HCT116 (cell line): ENCODE data around the gene PAIP1. TPM values are rescaled to one million over a fixed set of nuclear protein-coding genes. Genes with fewer than 3 reads are reported as not detected.

Source experiments
- ATAC-seq: fragments of 200-7000 bp; cut with Tn5 transposase; 2 replicates; pipeline ENCODE4 v1.9.1; 2020; ENCODE audit warnings: mild to moderate bottlenecking, moderate library complexity
- BruUV-seq: library from RNA; stranded (reverse); fragments of 400-500 nt; replicated peaks from 2 replicates; lab custom pipeline; 2021; lab: Mats Ljungman, UMichigan
- CTCF ChIA-PET: fragments of 300-600 bp; sonication (Branson Sonifier 250); formaldehyde crosslinking; loops from one replicate; lab custom pipeline; 2021; ENCODE audit warnings: antibody characterized with exemption; lab: Charles Lee
- POLR2A ChIA-PET: fragments of 300-600, 350-600 bp; sonication (Branson Sonifier 250); formaldehyde crosslinking; loops from one replicate; lab custom pipeline; 2021; ENCODE audit warnings: antibody characterized with exemption; lab: Charles Lee
- RAD21 ChIA-PET, 2 experiments: fragments of 300-600 bp; sonication (Branson Sonifier 250); formaldehyde crosslinking; loops; one replicate each; lab custom pipeline; 2023; ENCODE audit warnings: low total read pairs in 2 of 2; ENCODE audit not compliant: uncharacterized antibody in 2 of 2, unreplicated experiment in 2 of 2, low non-redundant PET in 1 of 2; lab: Charles Lee
- DNase-seq: peaks from one replicate; pipeline ENCODE4 v3.0.0-alpha.2; 2010; ENCODE audit warnings: low read depth, low spot score
- H2AFZ ChIP-seq: fragments of 200-600 bp; shearing (Covaris generic), sonication (generic); 2 replicates; pipeline ENCODE4 v1.6.1; 2017; ENCODE audit warnings: low read depth, mixed run types, mixed read lengths, antibody characterized with exemption, low read length; ENCODE audit not compliant: poor library complexity, severe bottlenecking
- H3K27ac ChIP-seq: 2 replicates; pipeline ENCODE4 v1.5.1; 2012; ENCODE audit warnings: low read depth, low read length
- H3K27me3 ChIP-seq: fragments of 200-600 bp; sonication (generic); 2 replicates; pipeline ENCODE4 v1.6.1; 2016; ENCODE audit warnings: mixed run types, low read length, mixed read lengths; ENCODE audit not compliant: insufficient read depth
- H3K36me3 ChIP-seq, 2 experiments: fragments of 200-500 bp in 1 of 2; fragments of 200-600 bp in 1 of 2; sonication (Bioruptor generic) in 1 of 2; sonication (generic) in 1 of 2; 2 replicates each; pipeline versions ENCODE4 v1.5.1 to v1.6.1; 2014 to 2016; ENCODE audit warnings: low read length in 2 of 2, inconsistent platforms in 1 of 2, mixed read lengths in 1 of 2, mixed run types in 1 of 2; ENCODE audit not compliant: insufficient read depth in 2 of 2, control insufficient read depth in 1 of 2
- H3K4me1 ChIP-seq, 2 experiments: fragments of 200-600 bp in 1 of 2; sonication (generic) in 1 of 2; 2 replicates each; pipeline versions ENCODE4 v1.5.1 to v1.6.1; 2012 to 2017; ENCODE audit warnings: low read length in 2 of 2, inconsistent platforms in 1 of 2, mild to moderate bottlenecking in 1 of 2, mixed read lengths in 1 of 2, mixed run types in 1 of 2, moderate library complexity in 1 of 2; ENCODE audit not compliant: insufficient read depth in 2 of 2, control insufficient read depth in 1 of 2
- H3K4me2 ChIP-seq: fragments of 200-600 bp; sonication (generic); 2 replicates; pipeline ENCODE4 v1.6.1; 2017; ENCODE audit warnings: mixed run types, low read length, mixed read lengths
- H3K4me3 ChIP-seq, 2 experiments: fragments of 200-600 bp in 1 of 2; sonication (generic) in 1 of 2; replicated peaks in 1 of 2; 2 replicates each; pipeline ENCODE4 v1.5.1; 2011 to 2016; ENCODE audit warnings: low read length in 2 of 2, control low read depth in 1 of 2, low read depth in 1 of 2, mild to moderate bottlenecking in 1 of 2, mixed read lengths in 1 of 2, mixed run types in 1 of 2
- H3K79me2 ChIP-seq: fragments of 200-600 bp; sonication (generic); 2 replicates; pipeline ENCODE4 v1.6.1; 2017; ENCODE audit warnings: mild to moderate bottlenecking, mixed run types, low read length, moderate library complexity, mixed read lengths; ENCODE audit not compliant: insufficient read depth
- H3K9ac ChIP-seq: fragments of 200-600 bp; sonication (generic); 2 replicates; pipeline ENCODE4 v1.6.1; 2016; ENCODE audit warnings: low read length, mixed read lengths
- H3K9me2 ChIP-seq: fragments of 200-600 bp; sonication (generic), shearing (Covaris generic); 2 replicates; pipeline ENCODE4 v1.6.1; 2017; ENCODE audit warnings: mixed run types, mild to moderate bottlenecking, moderate library complexity; ENCODE audit not compliant: insufficient read depth
- H3K9me3 ChIP-seq, 2 experiments: fragments of 200-500 bp in 1 of 2; fragments of 200-600 bp in 1 of 2; sonication (Bioruptor generic) in 1 of 2; sonication (generic) in 1 of 2; 2 replicates each; pipeline ENCODE4 v1.6.1; 2014 to 2017; ENCODE audit warnings: low read length in 2 of 2, mixed read lengths in 2 of 2, inconsistent platforms in 1 of 2, low read depth in 1 of 2, mild to moderate bottlenecking in 1 of 2, mixed run types in 1 of 2, moderate library complexity in 1 of 2; ENCODE audit not compliant: control insufficient read depth in 1 of 2, insufficient read depth in 1 of 2
- H4K20me1 ChIP-seq: fragments of 200-600 bp; sonication (generic), shearing (Covaris generic); 2 replicates; pipeline ENCODE4 v1.6.1; 2017; ENCODE audit warnings: mixed run types, mild to moderate bottlenecking, moderate library complexity; ENCODE audit not compliant: insufficient read depth
- CEBPB ChIP-seq: IDR thresholded peaks from 2 replicates; pipeline ENCODE4 v1.6.1; 2012; ENCODE audit warnings: low read depth
- ELF1 ChIP-seq: IDR thresholded peaks from 2 replicates; pipeline ENCODE4 v1.6.1; 2012; ENCODE audit warnings: low read depth, borderline replicate concordance
- EZH2 ChIP-seq: fragments of 200-600 bp; sonication (generic); IDR thresholded peaks from 2 replicates; pipeline ENCODE4 v1.6.1; 2017; ENCODE audit warnings: antibody characterized with exemption, mixed run types
- EZH2phosphoT487 ChIP-seq: fragments of 200-600 bp; IDR thresholded peaks from 2 replicates; pipeline ENCODE4 v1.6.1; 2018; ENCODE audit warnings: antibody characterized with exemption, borderline replicate concordance
- FOSL1 ChIP-seq: IDR thresholded peaks from 2 replicates; pipeline ENCODE4 v1.6.1; 2012; ENCODE audit warnings: low read depth
- POLR2AphosphoS5 ChIP-seq: IDR thresholded peaks from 2 replicates; pipeline ENCODE4 v1.6.1; 2011; ENCODE audit warnings: mild to moderate bottlenecking, low read depth, low read length, moderate library complexity
- SIN3A ChIP-seq: IDR thresholded peaks from 2 replicates; pipeline ENCODE4 v1.6.1; 2012; ENCODE audit warnings: low read depth
- SP1 ChIP-seq: IDR thresholded peaks from 2 replicates; pipeline ENCODE4 v1.6.1; 2012; ENCODE audit warnings: low read depth
- SRF ChIP-seq: IDR thresholded peaks from 2 replicates; pipeline ENCODE4 v1.6.1; 2012; ENCODE audit warnings: low read depth
- TCF7L2 ChIP-seq: IDR thresholded peaks from 2 replicates; pipeline ENCODE4 v1.7.0; 2011; ENCODE audit warnings: borderline replicate concordance, inconsistent platforms; ENCODE audit not compliant: insufficient read depth, insufficient read length; ENCODE audit errors: extremely low read depth
- ZFX ChIP-seq: fragments of 450-650 bp; IDR thresholded peaks from 2 replicates; pipeline ENCODE4 v1.6.1; 2017
- ZNF274 ChIP-seq: fragments of 200-500 bp; sonication (Bioruptor generic); IDR thresholded peaks from 2 replicates; pipeline ENCODE4 v1.6.1; 2014; ENCODE audit warnings: mild to moderate bottlenecking, low read depth, low read length, inconsistent platforms
- intact Hi-C: fragments of 100-400 bp; cut with micrococcal nuclease; formaldehyde crosslinking; loops from 2 replicates; pipeline ENCODE4 v1.10.0; 2022
- total RNA-seq: library from RNA; stranded (reverse); gene quantifications from one replicate; pipeline ENCODE4 v1.2.1, GENCODE V29; 2021; ENCODE audit not compliant: unreplicated experiment
- TF ChIP-seq, protein P1 (sequence below): IDR thresholded peaks from 2 replicates; pipeline ENCODE4 v1.6.1; 2012
- TF ChIP-seq, protein P2 (sequence below): IDR thresholded peaks from 2 replicates; pipeline ENCODE4 v1.6.1; 2012; ENCODE audit warnings: low read depth
- TF ChIP-seq, protein P3 (sequence below): IDR thresholded peaks from 2 replicates; pipeline ENCODE4 v1.6.1; 2011; ENCODE audit warnings: mild to moderate bottlenecking, low read length, moderate library complexity; ENCODE audit not compliant: insufficient replicate concordance; ENCODE audit errors: extremely low read depth

Gene PAIP1
- total RNA-seq, 1 experiment from 2014 or later: 83.8 TPM

DNA sequence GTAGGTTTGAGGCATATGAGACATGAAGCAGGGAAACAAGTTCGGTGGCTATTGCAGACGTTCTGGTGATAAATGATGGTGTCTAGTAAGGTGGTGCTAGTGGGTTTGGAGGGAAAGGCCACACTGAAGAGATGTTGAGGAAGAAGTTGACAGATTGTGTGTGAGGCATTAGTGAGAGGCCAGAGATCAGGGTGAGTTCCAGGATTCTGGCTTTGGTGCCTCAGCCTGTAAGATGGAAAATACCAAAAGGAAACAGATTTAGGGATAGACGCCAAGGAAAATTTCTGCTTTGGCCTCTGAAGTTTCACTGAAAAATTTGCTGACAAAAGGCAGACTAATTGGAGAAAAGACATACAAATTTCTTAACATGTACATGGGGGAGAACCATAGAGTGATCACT, 6.4 kb upstream of the PAIP1 start:
- Histone ChIP-seq H4K20me1 (no peaks in the 10 kb centered on the region), H3K27me3 (no peaks in the 10 kb centered on the region), H3K36me3 (no peaks in the 10 kb centered on the region), H3K27ac (no peak overlapping the region), H3K9me2 (no peaks in the 10 kb centered on the region), H3K4me1 (0 out of 4 replicates have a peak, but pooled peaks cover 0 to 2% of the 10 kb centered on the region in 2 experiments), H3K4me3 (no peak overlapping the region), H3K9ac (no peak overlapping the region), H2AFZ (no peak overlapping the region), H3K79me2 (no peaks in the 10 kb centered on the region), H3K9me3 (no peaks in the 10 kb centered on the region), H3K4me2 (no peak overlapping the region)
- ChIA-PET CTCF (no interaction called here), POLR2A (no interaction called here), RAD21 (no interaction called here)
- no TSS peak for BruUV-seq
- TF ChIP-seq POLR2AphosphoS5 (no peak), SP1 (no peak), SIN3A (no peak), FOSL1 (no peak), ZFX (no peak)
- no peak for DNase-seq
- intact Hi-C loops: no loop called here
- no peak for ATAC-seq

DNA sequence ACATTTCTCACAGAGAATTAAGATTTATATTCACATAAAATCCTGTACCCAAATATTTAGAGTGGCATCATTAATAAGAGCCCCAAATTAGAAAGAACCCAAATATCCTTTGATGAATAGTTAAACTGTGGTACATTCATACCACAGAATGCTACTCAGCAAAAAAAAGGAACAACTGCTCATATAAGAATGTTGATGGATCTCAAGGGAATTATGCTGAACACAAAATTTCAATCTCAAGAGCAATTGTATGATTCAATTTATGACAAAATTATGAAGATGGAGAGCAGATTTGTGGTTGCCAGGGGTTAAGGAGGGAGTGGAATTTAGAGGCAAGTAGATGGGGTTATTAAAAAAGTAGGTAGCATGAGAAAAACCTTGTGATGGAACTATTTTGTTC, 4.5 kb upstream of the PAIP1 start:
- Histone ChIP-seq H4K20me1 (no peaks in the 10 kb centered on the region), H3K27me3 (no peaks in the 10 kb centered on the region), H3K9me3 (no peaks in the 10 kb centered on the region), H2AFZ (no peak overlapping the region), H3K9me2 (no peaks in the 10 kb centered on the region), H3K9ac (no peak overlapping the region), H3K4me1 (peaks cover 4 to 10% of the 10 kb centered on the region in 2 experiments; a peak in 2 of 4 replicates), H3K79me2 (peaks cover under 1% of the 10 kb centered on the region; the same call in 1 of the 2 replicates), H3K4me2 (no peak overlapping the region), H3K36me3 (no peaks in the 10 kb centered on the region), H3K27ac (no peak overlapping the region), H3K4me3 (no peak overlapping the region)
- TF ChIP-seq EZH2phosphoT487: no peak
- TF ChIP-seq, protein P1, sequence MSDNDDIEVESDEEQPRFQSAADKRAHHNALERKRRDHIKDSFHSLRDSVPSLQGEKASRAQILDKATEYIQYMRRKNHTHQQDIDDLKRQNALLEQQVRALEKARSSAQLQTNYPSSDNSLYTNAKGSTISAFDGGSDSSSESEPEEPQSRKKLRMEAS: no peak
- no peak for TF ChIP-seq EZH2
- TF ChIP-seq, protein P2, sequence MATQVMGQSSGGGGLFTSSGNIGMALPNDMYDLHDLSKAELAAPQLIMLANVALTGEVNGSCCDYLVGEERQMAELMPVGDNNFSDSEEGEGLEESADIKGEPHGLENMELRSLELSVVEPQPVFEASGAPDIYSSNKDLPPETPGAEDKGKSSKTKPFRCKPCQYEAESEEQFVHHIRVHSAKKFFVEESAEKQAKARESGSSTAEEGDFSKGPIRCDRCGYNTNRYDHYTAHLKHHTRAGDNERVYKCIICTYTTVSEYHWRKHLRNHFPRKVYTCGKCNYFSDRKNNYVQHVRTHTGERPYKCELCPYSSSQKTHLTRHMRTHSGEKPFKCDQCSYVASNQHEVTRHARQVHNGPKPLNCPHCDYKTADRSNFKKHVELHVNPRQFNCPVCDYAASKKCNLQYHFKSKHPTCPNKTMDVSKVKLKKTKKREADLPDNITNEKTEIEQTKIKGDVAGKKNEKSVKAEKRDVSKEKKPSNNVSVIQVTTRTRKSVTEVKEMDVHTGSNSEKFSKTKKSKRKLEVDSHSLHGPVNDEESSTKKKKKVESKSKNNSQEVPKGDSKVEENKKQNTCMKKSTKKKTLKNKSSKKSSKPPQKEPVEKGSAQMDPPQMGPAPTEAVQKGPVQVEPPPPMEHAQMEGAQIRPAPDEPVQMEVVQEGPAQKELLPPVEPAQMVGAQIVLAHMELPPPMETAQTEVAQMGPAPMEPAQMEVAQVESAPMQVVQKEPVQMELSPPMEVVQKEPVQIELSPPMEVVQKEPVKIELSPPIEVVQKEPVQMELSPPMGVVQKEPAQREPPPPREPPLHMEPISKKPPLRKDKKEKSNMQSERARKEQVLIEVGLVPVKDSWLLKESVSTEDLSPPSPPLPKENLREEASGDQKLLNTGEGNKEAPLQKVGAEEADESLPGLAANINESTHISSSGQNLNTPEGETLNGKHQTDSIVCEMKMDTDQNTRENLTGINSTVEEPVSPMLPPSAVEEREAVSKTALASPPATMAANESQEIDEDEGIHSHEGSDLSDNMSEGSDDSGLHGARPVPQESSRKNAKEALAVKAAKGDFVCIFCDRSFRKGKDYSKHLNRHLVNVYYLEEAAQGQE: no peak
- no peak for TF ChIP-seq CEBPB
- TF ChIP-seq, protein P3, sequence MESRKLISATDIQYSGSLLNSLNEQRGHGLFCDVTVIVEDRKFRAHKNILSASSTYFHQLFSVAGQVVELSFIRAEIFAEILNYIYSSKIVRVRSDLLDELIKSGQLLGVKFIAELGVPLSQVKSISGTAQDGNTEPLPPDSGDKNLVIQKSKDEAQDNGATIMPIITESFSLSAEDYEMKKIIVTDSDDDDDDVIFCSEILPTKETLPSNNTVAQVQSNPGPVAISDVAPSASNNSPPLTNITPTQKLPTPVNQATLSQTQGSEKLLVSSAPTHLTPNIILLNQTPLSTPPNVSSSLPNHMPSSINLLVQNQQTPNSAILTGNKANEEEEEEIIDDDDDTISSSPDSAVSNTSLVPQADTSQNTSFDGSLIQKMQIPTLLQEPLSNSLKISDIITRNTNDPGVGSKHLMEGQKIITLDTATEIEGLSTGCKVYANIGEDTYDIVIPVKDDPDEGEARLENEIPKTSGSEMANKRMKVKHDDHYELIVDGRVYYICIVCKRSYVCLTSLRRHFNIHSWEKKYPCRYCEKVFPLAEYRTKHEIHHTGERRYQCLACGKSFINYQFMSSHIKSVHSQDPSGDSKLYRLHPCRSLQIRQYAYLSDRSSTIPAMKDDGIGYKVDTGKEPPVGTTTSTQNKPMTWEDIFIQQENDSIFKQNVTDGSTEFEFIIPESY: no peak
- TF ChIP-seq POLR2AphosphoS5: no peak
- no peak for TF ChIP-seq TCF7L2
- TF ChIP-seq SRF: no peak
- TF ChIP-seq ZNF274: no peak
- TF ChIP-seq ELF1: no peak
- TF ChIP-seq FOSL1: no peak
- CTCF ChIA-PET: no interaction called here
- ATAC-seq (no peak), DNase-seq (no peak)
- RAD21 ChIA-PET: no interaction called here
- BruUV-seq: no TSS peak
- intact Hi-C loops: no loop called here
- POLR2A ChIA-PET: no interaction called here
